ENCODE measurements around the gene FAM20A. TPM values are rescaled to one million over a fixed set of nuclear protein-coding genes. Genes with fewer than 3 reads are reported as not detected.

FAM20A gene
- total and polyA plus RNA-seq, 2 of the 8 experiments (the other 6 are each of a cell fraction or from before 2014, with no cell fraction given) = 3.6 to 11.9 TPM

DNA sequence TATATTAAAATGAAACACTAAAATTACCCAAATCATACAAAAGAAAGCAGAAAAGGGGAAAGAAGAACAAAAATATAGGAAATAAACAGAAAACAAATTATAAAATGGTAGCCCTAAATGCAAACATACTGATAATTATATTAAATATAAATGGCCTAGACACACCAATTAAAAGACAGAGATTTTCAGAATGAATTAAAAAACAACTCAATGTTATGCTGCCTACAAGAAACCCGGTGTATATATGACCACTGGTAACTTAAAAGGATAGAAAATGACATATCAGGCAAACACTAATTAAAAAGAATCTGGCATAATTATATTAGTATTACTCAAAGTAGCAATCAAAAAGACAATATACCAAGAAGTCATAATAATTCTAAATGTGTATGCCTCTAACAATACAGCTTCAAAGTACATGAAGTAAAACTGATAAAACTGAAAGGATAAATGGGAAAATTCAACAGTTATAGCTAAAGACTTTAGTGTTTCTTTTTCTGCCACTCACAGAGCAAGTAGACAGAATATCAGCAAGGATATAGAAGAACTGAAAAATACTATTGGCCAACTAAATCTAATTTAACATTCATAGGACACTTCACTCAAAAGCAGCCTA lies 7.5 kb upstream of the FAM20A start:
- H3K9me3 ChIP-seq (ENCODE audit: insufficient read depth in 2 of 2, low read depth in 1 of 2, low read length in 1 of 2) = peaks cover 13 to 14% of the 10 kb centered on the region in 2 experiments
- no peak overlapping the region for H2BK120ac ChIP-seq (replicated peaks; ENCODE audit: low read depth, low read length)
- no peaks in the 10 kb centered on the region for H3K27me3 ChIP-seq (replicated peaks in 1 of 4; ENCODE audit: control insufficient read depth in 3 of 4, extremely low read depth in 1 of 4, insufficient read depth in 3 of 4, low read length in 3 of 4)
- H3K18ac ChIP-seq (ENCODE audit: extremely low read depth, low read length) = no peak overlapping the region
- no peak overlapping the region for H2AFZ ChIP-seq (ENCODE audit: low read length)
- H2BK5ac ChIP-seq (ENCODE audit: low read depth, low read length) = no peak overlapping the region
- CTCF ChIA-PET (ENCODE audit: partially characterized antibody) = interaction anchor here (1.1 to 1.4 kb wide), 2 partner anchors 18 to 143 kb away, joined by 4 to 5 read pairs; no protein-coding TSS in a partner anchor
- no peak overlapping the region for H3K4me2 ChIP-seq (ENCODE audit: insufficient read depth in 1 of 2, low read depth in 2 of 2, low read length in 2 of 2)
- H3K4me1 ChIP-seq (replicated peaks in 1 of 4; ENCODE audit: control insufficient read depth in 3 of 4, insufficient read depth in 4 of 4, low read length in 3 of 4) = peaks cover 0 to 2% (median 0%) of the 10 kb centered on the region in 4 experiments; a peak in 1 of 7 replicates
- H3K56ac ChIP-seq (replicated peaks; ENCODE audit: insufficient read length, low read depth, low read length) = no peak overlapping the region
- H2BK15ac ChIP-seq (ENCODE audit: low read length) = no peak overlapping the region
- H3K23ac ChIP-seq (ENCODE audit: insufficient read length) = no peak overlapping the region
- no peak overlapping the region for H4K8ac ChIP-seq (ENCODE audit: extremely low read depth, insufficient read depth, low read length)
- no peak overlapping the region for H2BK20ac ChIP-seq (ENCODE audit: low read length)
- WGBS, 2 experiments (ENCODE audit: extremely low coverage in 1 of 2, insufficient coverage in 1 of 2, insufficient read length in 1 of 2, insufficient replicate concordance in 2 of 2, low coverage in 1 of 2, low lambda C conversion rate in 2 of 2, missing lambda C conversion rate in 1 of 2) = 96% methylated on average over 1 of the region's 1 CpG; no CpG with 5 or more reads in 1 of the 2 experiments
- no peak overlapping the region for H2AK5ac ChIP-seq (ENCODE audit: low read depth, low read length)
- no peak overlapping the region for H3K14ac ChIP-seq (ENCODE audit: insufficient read length)
- no peak overlapping the region for H3K4me3 ChIP-seq (ENCODE audit: extremely low read depth in 1 of 4, insufficient read depth in 2 of 4, low read depth in 3 of 4, low read length in 4 of 4)
- H3K79me2 ChIP-seq (ENCODE audit: control insufficient read depth in 1 of 2, insufficient read depth in 2 of 2, low read length in 2 of 2) = no peaks in the 10 kb centered on the region
- no peaks in the 10 kb centered on the region for H3K79me1 ChIP-seq (ENCODE audit: low read depth, low read length)
- H3K27ac ChIP-seq (ENCODE audit: low read depth, low read length) = no peak overlapping the region
- H4K5ac ChIP-seq (ENCODE audit: insufficient read length, low read depth, low read length) = no peak overlapping the region
- H2BK12ac ChIP-seq (ENCODE audit: low read depth, low read length) = no peak overlapping the region
- no peak for FAIRE-seq
- H3K36me3 ChIP-seq (ENCODE audit: control insufficient read depth in 2 of 4, insufficient read depth in 4 of 4, low read length in 3 of 4) = peaks cover 0 to 5% (median 0%) of the 10 kb centered on the region in 4 experiments; a peak in 2 of 8 replicates
- no peaks in the 10 kb centered on the region for H3K23me2 ChIP-seq (ENCODE audit: low read depth, low read length)
- DNase-seq (ENCODE audit: low read depth in 1 of 2, low spot score in 2 of 2) = no peak
- H3K4ac ChIP-seq (replicated peaks; ENCODE audit: insufficient read length, low read depth, low read length) = no peak overlapping the region
- POLR2A ChIA-PET (ENCODE audit: partially characterized antibody) = no interaction called here
- H3K9ac ChIP-seq (replicated peaks in 1 of 4; ENCODE audit: extremely low read depth in 1 of 4, low read depth in 3 of 4, low read length in 3 of 4) = no peak overlapping the region
- no peak overlapping the region for H4K91ac ChIP-seq (replicated peaks; ENCODE audit: insufficient read length, low read length)
- no peaks in the 10 kb centered on the region for H4K20me1 ChIP-seq (replicated peaks in 1 of 2; ENCODE audit: control insufficient read depth in 1 of 2, insufficient read depth in 2 of 2, low read length in 2 of 2)
- peak; percentile 58; the same call in 1 of the 2 replicates for TF ChIP-seq KDM1A (IDR thresholded peaks at IDR 0.05; ENCODE audit: borderline replicate concordance, low read length)
